GM12878 (cell line): ENCODE measurements around the gene ABHD17A. TPM values are rescaled to one million over a fixed set of nuclear protein-coding genes. Genes with fewer than 3 reads are reported as not detected.

Experiments
- ATAC-seq: fragments of 200-7000 bp; cut with Tn5 transposase; 3 replicates; pipeline ENCODE4 v1.9.1; 2020; ENCODE audit warnings: mild to moderate bottlenecking, moderate library complexity
- BruUV-seq: library from RNA; stranded (reverse); fragments of 400-500 nt; replicated peaks from 2 replicates; lab custom pipeline; 2021; lab: Mats Ljungman, UMichigan
- CTCF ChIA-PET: fragments of 300-600 bp; sonication (Branson Sonifier 250); formaldehyde crosslinking; extraction: SDS; loops from one replicate; lab custom pipeline; 2021; ENCODE audit warnings: inconsistent platforms; lab: Yijun Ruan, JAX
- POLR2A ChIA-PET: fragments of 350-600 bp; formaldehyde crosslinking; extraction: SDS; loops from one replicate; lab custom pipeline; 2021; ENCODE audit warnings: inconsistent platforms; lab: Charles Lee
- RAD21 ChIA-PET: fragments of 300-600 bp; sonication (Branson Sonifier 250); formaldehyde crosslinking; loops from one replicate; lab custom pipeline; 2023; ENCODE audit warnings: antibody characterized with exemption; ENCODE audit not compliant: unreplicated experiment; lab: Charles Lee
- SMC1A ChIA-PET: fragments of 300-600 bp; sonication (Branson Sonifier 250); formaldehyde crosslinking; loops from one replicate; lab custom pipeline; 2023; ENCODE audit not compliant: unreplicated experiment, uncharacterized antibody; lab: Charles Lee
- DNase-seq: peaks from one replicate; pipeline ENCODE4 v3.0.0-alpha.2; 2011; ENCODE audit warnings: low read depth, low spot score
- FAIRE-seq: peaks from 3 replicates; lab custom pipeline; 2011; peaks lifted over from hg19 to GRCh38; lab: Jason Lieb, UNC
- H2AFZ ChIP-seq: 2 replicates; pipeline ENCODE4 v1.6.0; 2011; ENCODE audit warnings: low read depth, low read length, control low read depth; ENCODE audit not compliant: control insufficient read depth
- H3K27ac ChIP-seq: 2 replicates; pipeline ENCODE4 v1.5.1; 2011; ENCODE audit warnings: control low read depth; ENCODE audit not compliant: control insufficient read depth, insufficient read depth
- H3K27me3 ChIP-seq, 2 experiments: replicated peaks in 1 of 2; 2 replicates each; pipeline versions ENCODE4 v1.6.0 to v1.6.1; 2011; ENCODE audit warnings: low read length in 1 of 2; ENCODE audit not compliant: control insufficient read depth in 2 of 2, insufficient read depth in 2 of 2
- H3K36me3 ChIP-seq, 2 experiments: 2 replicates each; pipeline ENCODE4 v1.5.1; 2011; ENCODE audit warnings: low read length in 1 of 2; ENCODE audit not compliant: control insufficient read depth in 2 of 2, insufficient read depth in 2 of 2
- H3K4me1 ChIP-seq: 2 replicates; pipeline ENCODE4 v1.6.1; 2011; ENCODE audit warnings: mild to moderate bottlenecking, low read length, moderate library complexity, mixed read lengths; ENCODE audit not compliant: control insufficient read depth, insufficient read depth
- H3K4me2 ChIP-seq: 2 replicates; pipeline ENCODE4 v1.6.0; 2011; ENCODE audit warnings: control low read depth; ENCODE audit not compliant: control insufficient read depth, insufficient read depth
- H3K4me3 ChIP-seq: fragments of 200-600 bp; sonication (generic); 2 replicates; pipeline ENCODE4 v1.5.1; 2016
- H3K79me2 ChIP-seq: 2 replicates; pipeline ENCODE4 v1.6.0; 2011; ENCODE audit warnings: low read length; ENCODE audit not compliant: control insufficient read depth, insufficient read depth
- H3K9ac ChIP-seq: 2 replicates; pipeline ENCODE4 v1.8.0; 2011; ENCODE audit warnings: low read length, control low read depth, mixed read lengths; ENCODE audit not compliant: control insufficient read depth, insufficient read depth
- H3K9me3 ChIP-seq: replicated peaks from 3 replicates; pipeline ENCODE4 v1.5.1; 2011; ENCODE audit warnings: mild to moderate bottlenecking, low read length; ENCODE audit not compliant: control insufficient read depth, insufficient read depth
- H4K20me1 ChIP-seq: 2 replicates; pipeline ENCODE4 v1.6.0; 2011; ENCODE audit not compliant: control insufficient read depth, insufficient read depth
- BHLHE40 ChIP-seq, 2 experiments: fragments of 450-650 bp in 1 of 2; IDR thresholded peaks; 2 replicates each; pipeline ENCODE4 v1.6.1; 2011 to 2017; ENCODE audit warnings: low read depth in 2 of 2, borderline replicate concordance in 1 of 2, improper control_type of control experiment in 1 of 2, low read length in 1 of 2, mild to moderate bottlenecking in 1 of 2
- CHD2 ChIP-seq: IDR thresholded peaks from 2 replicates; pipeline ENCODE4 v1.6.1; 2011; ENCODE audit warnings: low read depth, low read length, improper control_type of control experiment, borderline replicate concordance
- CREB1 ChIP-seq: IDR thresholded peaks from 2 replicates; pipeline ENCODE4 v1.6.1; 2012; ENCODE audit warnings: low read depth, mild to moderate bottlenecking, inconsistent platforms
- CTCF ChIP-seq, 3 experiments: IDR thresholded peaks in 2 of 3; conservative IDR thresholded peaks in 1 of 3; 2 replicates each; pipeline ENCODE4 v1.5.1; 2011; ENCODE audit warnings: low read depth in 3 of 3, low read length in 3 of 3, mild to moderate bottlenecking in 3 of 3, control low read depth in 2 of 3, moderate library complexity in 2 of 3, inconsistent platforms in 1 of 3, mixed read lengths in 1 of 3; ENCODE audit not compliant: control insufficient read depth in 2 of 3, insufficient read depth in 1 of 3; ENCODE audit errors: extremely low read depth in 1 of 3
- EED ChIP-seq: sonication (generic); IDR thresholded peaks from 2 replicates; pipeline ENCODE4 v1.6.1; 2016; ENCODE audit warnings: antibody characterized with exemption, low read depth
- FOXM1 ChIP-seq: IDR thresholded peaks from 2 replicates; pipeline ENCODE4 v1.6.1; 2012; ENCODE audit warnings: low read depth, mild to moderate bottlenecking, inconsistent platforms, low read length, moderate library complexity
- JUNB ChIP-seq: IDR thresholded peaks from 2 replicates; pipeline ENCODE4 v1.6.1; 2016; ENCODE audit warnings: antibody characterized with exemption, mild to moderate bottlenecking
- KLF5 ChIP-seq: fragments of 450-650 bp; IDR thresholded peaks from 2 replicates; pipeline ENCODE4 v1.6.1; 2014; ENCODE audit warnings: mild to moderate bottlenecking; ENCODE audit not compliant: partially characterized antibody
- NKRF ChIP-seq: fragments of 450-650 bp; conservative IDR thresholded peaks from 2 replicates; pipeline ENCODE4 v1.6.1; 2017; ENCODE audit warnings: mild to moderate bottlenecking, moderate library complexity
- NR2C2 ChIP-seq: IDR thresholded peaks from 2 replicates; pipeline ENCODE4 v1.6.1; 2011; ENCODE audit warnings: borderline replicate concordance, low read depth; ENCODE audit not compliant: control insufficient read depth, insufficient read length
- RFX5 ChIP-seq: IDR thresholded peaks from 2 replicates; pipeline ENCODE4 v1.6.1; 2011; ENCODE audit warnings: low read depth, low read length, improper control_type of control experiment
- TCF3 ChIP-seq: IDR thresholded peaks from 2 replicates; pipeline ENCODE4 v1.6.1; 2012; ENCODE audit warnings: low read depth, mild to moderate bottlenecking, low read length, borderline replicate concordance; ENCODE audit not compliant: insufficient read depth
- TCF7 ChIP-seq: IDR thresholded peaks from 2 replicates; pipeline ENCODE4 v1.6.1; 2014; ENCODE audit warnings: antibody characterized with exemption, borderline replicate concordance
- USF1 ChIP-seq: IDR thresholded peaks from 2 replicates; pipeline ENCODE4 v1.6.1; 2011; ENCODE audit warnings: borderline replicate concordance, low read depth, mild to moderate bottlenecking, moderate library complexity, mixed read lengths, low read length; ENCODE audit not compliant: insufficient read depth; ENCODE audit errors: extremely low read length
- ZNF24 ChIP-seq: fragments of 450-650 bp; IDR thresholded peaks from 2 replicates; pipeline ENCODE4 v1.6.1; 2017; ENCODE audit warnings: antibody characterized with exemption, mild to moderate bottlenecking
- ZNF274 ChIP-seq: IDR thresholded peaks from one replicate; pipeline ENCODE4 v1.8.0; 2011; ENCODE audit not compliant: insufficient read length, insufficient read depth
- ZNF622 ChIP-seq: fragments of 450-650 bp; IDR thresholded peaks from 2 replicates; pipeline ENCODE4 v1.6.1; 2017; ENCODE audit warnings: mild to moderate bottlenecking, inconsistent platforms
- ZSCAN29 ChIP-seq: fragments of 450-650 bp; IDR thresholded peaks from 2 replicates; pipeline ENCODE4 v1.6.1; 2017; ENCODE audit warnings: mild to moderate bottlenecking, moderate library complexity
- WGBS: methylation state at CpG from one replicate; pipeline ENCODE4 v1.1.6; 2016; ENCODE audit warnings: low lambda C conversion rate; ENCODE audit not compliant: insufficient replicate concordance, insufficient coverage; ENCODE audit errors: missing lambda C conversion rate; 5-methylcytosine and 5-hydroxymethylcytosine counted together
- in situ Hi-C: fragments of 300-500 bp; cut with MboI; formaldehyde crosslinking; loops from 9 replicates; pipeline ENCODE4 v1.14.3; 2018; ENCODE audit warnings: mixed read lengths
- intact Hi-C: fragments of 100-400 bp; cut with micrococcal nuclease; formaldehyde crosslinking; loops from one replicate; pipeline ENCODE4 v1.14.2; 2022; ENCODE audit not compliant: unreplicated experiment
- polyA plus RNA-seq, 11 experiments: library from polyadenylated mRNA; depleted of rRNA in 4 of 11; unstranded in 6 of 11; stranded (reverse) in 5 of 11; fragments of >200 nt; fragmentation: Nextera tagmentation in 4 of 11; fragmentation: Illumina TruSeq in 1 of 11; extraction: Ambion mirVana in 4 of 11; extraction: Trizol in 1 of 11; gene quantifications; 1 replicate in 1 of 11; 2 replicates in 10 of 11; pipeline versions ENCODE4 v1.2.1 to v1.2.3, GENCODE V29; 2011 to 2016; ENCODE audit warnings: inconsistent platforms in 2 of 11, missing spikeins in 2 of 11, low read depth in 1 of 11
- total RNA-seq, 4 experiments: library from RNA; depleted of rRNA in 3 of 4; stranded (reverse); fragments of >200 nt in 3 of 4; fragmentation: Illumina TruSeq in 1 of 4; extraction: Trizol in 1 of 4; gene quantifications; 2 replicates each; pipeline versions ENCODE4 v1.2.1 to v1.2.3, GENCODE V29; 2013 to 2021

The ABHD17A gene
- total and polyA plus RNA-seq, 10 of the 15 experiments (the other 5 are each of a cell fraction or from before 2014, with no cell fraction given), result 0.13 to 126 (median 28.8) TPM; not detected in 1

- ChIA-PET RAD21 (no interaction called here), POLR2A (interaction anchor here (0.5 kb wide), 1 partner anchor 145 kb away, joined by 3 read pairs; no protein-coding TSS in a partner anchor)
- no peak for DNase-seq
- TF ChIP-seq TCF3 (no peak), ZNF622 (no peak), NR2C2 (no peak), JUNB (no peak), BHLHE40 (IDR thresholded peaks at IDR 0.05; ENCODE audit: borderline replicate concordance in 1 of 2, low read depth in 2 of 2, low read length in 1 of 2) (no peak), ZNF24 (no peak), RFX5 (no peak), ZSCAN29 (no peak), ZNF274 (no peak), CREB1 (0 out of 2 replicates have a peak, but pooled peaks have one; percentile 7), KLF5 (no peak), FOXM1 (no peak), TCF7 (no peak), USF1 (no peak), NKRF (peak; percentile 66; the same call in 1 of the 2 replicates), EED (no peak), CTCF (IDR thresholded peaks at IDR 0.05 in 2 of 3, conservative IDR thresholded peaks at IDR 0.05 in 1 of 3; ENCODE audit: control insufficient read depth in 2 of 3, extremely low read depth in 1 of 3, insufficient read depth in 1 of 3, low read depth in 3 of 3, low read length in 3 of 3) (no peak), CHD2 (no peak)
These were observed 37.5 kb downstream of the ABHD17A start for GRCh38 chr19:1847684-1848398.

More at GRCh38 chr19:1847684-1848398, 37.5 kb downstream of the ABHD17A start:
- Histone ChIP-seq H2AFZ (peak overlapping the region; percentile 98), H3K27me3 (no peaks in the 10 kb centered on the region), H4K20me1 (peaks cover 3% of the 10 kb centered on the region; the same call in 1 of the 2 replicates), H3K4me1 (peaks cover 24% of the 10 kb centered on the region), H3K4me3 (peak overlapping the region; percentile 89), H3K9me3 (no peaks in the 10 kb centered on the region), H3K27ac (peak overlapping the region; percentile 100), H3K9ac (peak overlapping the region; percentile 98), H3K4me2 (peak overlapping the region; percentile 97; the same call in 1 of the 2 replicates), H3K79me2 (peaks cover 55% of the 10 kb centered on the region), H3K36me3 (peaks cover 0 to 6% of the 10 kb centered on the region in 2 experiments; a peak in 3 of 4 replicates)
- in situ Hi-C loops, result no loop called here
- WGBS, result 1% methylated on average over 62 of the region's 72 CpGs
- FAIRE-seq, result no peak
- ATAC-seq, result peak; percentile 43
- no TSS peak for BruUV-seq
- SMC1A ChIA-PET, result interaction anchor here (1.4 kb wide), 1 partner anchor 10 kb away, joined by 3 read pairs; no protein-coding TSS in a partner anchor
- intact Hi-C loops, result no loop called here
- CTCF ChIA-PET, result interaction anchor here (0.7 to 2.6 kb wide), 2 partner anchors 9 to 22 kb away, joined by 3 to 13 read pairs; no protein-coding TSS in a partner anchor
